GM12878 (cell line): ENCODE data around the gene LRRC2. TPM values are rescaled to one million over a fixed set of nuclear protein-coding genes. Genes with fewer than 3 reads are reported as not detected.

Experiments
- ATAC-seq: fragments of 200-7000 bp; cut with Tn5 transposase; 3 replicates; pipeline ENCODE4 v1.9.1; 2020; ENCODE audit warnings: mild to moderate bottlenecking, moderate library complexity
- BruUV-seq: library from RNA; stranded (reverse); fragments of 400-500 nt; replicated peaks from 2 replicates; lab custom pipeline; 2021; lab: Mats Ljungman, UMichigan
- CTCF ChIA-PET: fragments of 300-600 bp; sonication (Branson Sonifier 250); formaldehyde crosslinking; extraction: SDS; loops from one replicate; lab custom pipeline; 2021; ENCODE audit warnings: inconsistent platforms; lab: Yijun Ruan, JAX
- POLR2A ChIA-PET: fragments of 350-600 bp; formaldehyde crosslinking; extraction: SDS; loops from one replicate; lab custom pipeline; 2021; ENCODE audit warnings: inconsistent platforms; lab: Charles Lee
- RAD21 ChIA-PET: fragments of 300-600 bp; sonication (Branson Sonifier 250); formaldehyde crosslinking; loops from one replicate; lab custom pipeline; 2023; ENCODE audit warnings: antibody characterized with exemption; ENCODE audit not compliant: unreplicated experiment; lab: Charles Lee
- SMC1A ChIA-PET: fragments of 300-600 bp; sonication (Branson Sonifier 250); formaldehyde crosslinking; loops from one replicate; lab custom pipeline; 2023; ENCODE audit not compliant: unreplicated experiment, uncharacterized antibody; lab: Charles Lee
- DNase-seq: peaks from one replicate; pipeline ENCODE4 v3.0.0-alpha.2; 2011; ENCODE audit warnings: low read depth, low spot score
- FAIRE-seq: peaks from 3 replicates; lab custom pipeline; 2011; peaks lifted over from hg19 to GRCh38; lab: Jason Lieb, UNC
- H2AFZ ChIP-seq: 2 replicates; pipeline ENCODE4 v1.6.0; 2011; ENCODE audit warnings: low read depth, low read length, control low read depth; ENCODE audit not compliant: control insufficient read depth
- H3K27ac ChIP-seq: 2 replicates; pipeline ENCODE4 v1.5.1; 2011; ENCODE audit warnings: control low read depth; ENCODE audit not compliant: control insufficient read depth, insufficient read depth
- H3K27me3 ChIP-seq, 2 experiments: replicated peaks in 1 of 2; 2 replicates each; pipeline versions ENCODE4 v1.6.0 to v1.6.1; 2011; ENCODE audit warnings: low read length in 1 of 2; ENCODE audit not compliant: control insufficient read depth in 2 of 2, insufficient read depth in 2 of 2
- H3K36me3 ChIP-seq, 2 experiments: 2 replicates each; pipeline ENCODE4 v1.5.1; 2011; ENCODE audit warnings: low read length in 1 of 2; ENCODE audit not compliant: control insufficient read depth in 2 of 2, insufficient read depth in 2 of 2
- H3K4me1 ChIP-seq: 2 replicates; pipeline ENCODE4 v1.6.1; 2011; ENCODE audit warnings: mild to moderate bottlenecking, low read length, moderate library complexity, mixed read lengths; ENCODE audit not compliant: control insufficient read depth, insufficient read depth
- H3K4me2 ChIP-seq: 2 replicates; pipeline ENCODE4 v1.6.0; 2011; ENCODE audit warnings: control low read depth; ENCODE audit not compliant: control insufficient read depth, insufficient read depth
- H3K4me3 ChIP-seq: fragments of 200-600 bp; sonication (generic); 2 replicates; pipeline ENCODE4 v1.5.1; 2016
- H3K79me2 ChIP-seq: 2 replicates; pipeline ENCODE4 v1.6.0; 2011; ENCODE audit warnings: low read length; ENCODE audit not compliant: control insufficient read depth, insufficient read depth
- H3K9ac ChIP-seq: 2 replicates; pipeline ENCODE4 v1.8.0; 2011; ENCODE audit warnings: low read length, control low read depth, mixed read lengths; ENCODE audit not compliant: control insufficient read depth, insufficient read depth
- H3K9me3 ChIP-seq: replicated peaks from 3 replicates; pipeline ENCODE4 v1.5.1; 2011; ENCODE audit warnings: mild to moderate bottlenecking, low read length; ENCODE audit not compliant: control insufficient read depth, insufficient read depth
- H4K20me1 ChIP-seq: 2 replicates; pipeline ENCODE4 v1.6.0; 2011; ENCODE audit not compliant: control insufficient read depth, insufficient read depth
- BMI1 ChIP-seq: fragments of 450-650 bp; IDR thresholded peaks from 2 replicates; pipeline ENCODE4 v1.6.1; 2016; ENCODE audit warnings: mild to moderate bottlenecking, moderate library complexity, borderline replicate concordance
- GATAD2B ChIP-seq: fragments of 450-650 bp; conservative IDR thresholded peaks from 2 replicates; pipeline ENCODE4 v1.6.1; 2017; ENCODE audit warnings: low read depth, mild to moderate bottlenecking, moderate library complexity
- HDAC6 ChIP-seq: fragments of 200-600 bp; sonication (generic); IDR thresholded peaks from one replicate; pipeline ENCODE4 v1.8.0; 2017; ENCODE audit warnings: antibody characterized with exemption; ENCODE audit not compliant: unreplicated experiment
- HDGF ChIP-seq: fragments of 450-650 bp; IDR thresholded peaks from 2 replicates; pipeline ENCODE4 v1.6.1; 2016; ENCODE audit warnings: antibody characterized with exemption
- NR2C1 ChIP-seq: fragments of 450-650 bp; IDR thresholded peaks from 2 replicates; pipeline ENCODE4 v1.6.1; 2017; ENCODE audit warnings: antibody characterized with exemption, mild to moderate bottlenecking, moderate library complexity
- NR2F1 ChIP-seq: fragments of 450-650 bp; conservative IDR thresholded peaks from 2 replicates; pipeline ENCODE4 v1.6.1; 2017; ENCODE audit warnings: mild to moderate bottlenecking
- RBBP5 ChIP-seq: fragments of 200-600 bp; sonication (generic); conservative IDR thresholded peaks from 2 replicates; pipeline ENCODE4 v1.6.1; 2016
- RUNX3 ChIP-seq: IDR thresholded peaks from 2 replicates; pipeline ENCODE4 v1.6.1; 2012; ENCODE audit warnings: low read length, inconsistent platforms
- YBX1 ChIP-seq: fragments of 450-650 bp; IDR thresholded peaks from 2 replicates; pipeline ENCODE4 v1.6.1; 2016; ENCODE audit warnings: antibody characterized with exemption
- WGBS: methylation state at CpG from one replicate; pipeline ENCODE4 v1.1.6; 2016; ENCODE audit warnings: low lambda C conversion rate; ENCODE audit not compliant: insufficient replicate concordance, insufficient coverage; ENCODE audit errors: missing lambda C conversion rate; 5-methylcytosine and 5-hydroxymethylcytosine counted together
- in situ Hi-C: fragments of 300-500 bp; cut with MboI; formaldehyde crosslinking; loops from 9 replicates; pipeline ENCODE4 v1.14.3; 2018; ENCODE audit warnings: mixed read lengths
- intact Hi-C: fragments of 100-400 bp; cut with micrococcal nuclease; formaldehyde crosslinking; loops from one replicate; pipeline ENCODE4 v1.14.2; 2022; ENCODE audit not compliant: unreplicated experiment
- polyA plus RNA-seq, 11 experiments: library from polyadenylated mRNA; depleted of rRNA in 4 of 11; unstranded in 6 of 11; stranded (reverse) in 5 of 11; fragments of >200 nt; fragmentation: Nextera tagmentation in 4 of 11; fragmentation: Illumina TruSeq in 1 of 11; extraction: Ambion mirVana in 4 of 11; extraction: Trizol in 1 of 11; gene quantifications; 1 replicate in 1 of 11; 2 replicates in 10 of 11; pipeline versions ENCODE4 v1.2.1 to v1.2.3, GENCODE V29; 2011 to 2016; ENCODE audit warnings: inconsistent platforms in 2 of 11, missing spikeins in 2 of 11, low read depth in 1 of 11
- total RNA-seq, 4 experiments: library from RNA; depleted of rRNA in 3 of 4; stranded (reverse); fragments of >200 nt in 3 of 4; fragmentation: Illumina TruSeq in 1 of 4; extraction: Trizol in 1 of 4; gene quantifications; 2 replicates each; pipeline versions ENCODE4 v1.2.1 to v1.2.3, GENCODE V29; 2013 to 2021
- TF ChIP-seq, protein P1 (sequence below): fragments of 450-650 bp; IDR thresholded peaks from 2 replicates; pipeline ENCODE4 v1.6.1; 2017; ENCODE audit warnings: mild to moderate bottlenecking, low read depth, inconsistent platforms; ENCODE audit not compliant: poor library complexity, severe bottlenecking

LRRC2 gene
- total and polyA plus RNA-seq, 10 of the 15 experiments (the other 5 are each of a cell fraction or from before 2014, with no cell fraction given) = not detected

DNA sequence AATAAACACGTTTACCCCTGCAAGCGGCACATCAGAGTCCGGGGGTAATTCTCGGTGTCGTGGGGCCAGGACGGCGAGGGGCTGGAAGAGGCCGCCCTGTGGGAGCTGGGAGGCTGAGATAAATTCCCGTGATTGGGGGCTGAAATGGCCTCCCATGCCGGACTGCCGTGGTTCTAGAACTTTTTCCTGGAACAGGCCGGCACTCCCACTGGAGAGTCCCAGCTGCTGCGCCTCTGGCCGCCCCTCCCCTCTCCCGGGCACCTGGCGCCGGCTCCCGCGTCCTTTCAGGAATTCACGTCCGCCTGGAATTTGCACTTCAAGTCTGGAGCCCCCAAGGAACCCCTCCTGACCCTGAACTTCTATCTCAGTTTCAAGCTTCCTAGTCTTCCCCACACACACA lies 10.8 kb upstream of the LRRC2 start:
- SMC1A ChIA-PET = no interaction called here
- Histone ChIP-seq H3K36me3 (no peaks in the 10 kb centered on the region), H3K9ac (no peak overlapping the region), H3K4me2 (no peak overlapping the region), H3K27me3 (peaks cover 0 to 3% of the 10 kb centered on the region in 2 experiments; a peak in 2 of 4 replicates), H2AFZ (no peak overlapping the region), H4K20me1 (no peaks in the 10 kb centered on the region), H3K4me3 (no peak overlapping the region), H3K9me3 (no peaks in the 10 kb centered on the region), H3K4me1 (no peaks in the 10 kb centered on the region), H3K79me2 (no peaks in the 10 kb centered on the region), H3K27ac (no peak overlapping the region)
- WGBS = 44% methylated on average over 21 of the region's 21 CpGs
- intact Hi-C loops = no loop called here
- TF ChIP-seq HDAC6 (no peak), GATAD2B (no peak), NR2F1 (no peak), NR2C1 (no peak), RBBP5 (no peak), HDGF (no peak), BMI1 (no peak), YBX1 (no peak), RUNX3 (no peak)
- TF ChIP-seq, protein P1, sequence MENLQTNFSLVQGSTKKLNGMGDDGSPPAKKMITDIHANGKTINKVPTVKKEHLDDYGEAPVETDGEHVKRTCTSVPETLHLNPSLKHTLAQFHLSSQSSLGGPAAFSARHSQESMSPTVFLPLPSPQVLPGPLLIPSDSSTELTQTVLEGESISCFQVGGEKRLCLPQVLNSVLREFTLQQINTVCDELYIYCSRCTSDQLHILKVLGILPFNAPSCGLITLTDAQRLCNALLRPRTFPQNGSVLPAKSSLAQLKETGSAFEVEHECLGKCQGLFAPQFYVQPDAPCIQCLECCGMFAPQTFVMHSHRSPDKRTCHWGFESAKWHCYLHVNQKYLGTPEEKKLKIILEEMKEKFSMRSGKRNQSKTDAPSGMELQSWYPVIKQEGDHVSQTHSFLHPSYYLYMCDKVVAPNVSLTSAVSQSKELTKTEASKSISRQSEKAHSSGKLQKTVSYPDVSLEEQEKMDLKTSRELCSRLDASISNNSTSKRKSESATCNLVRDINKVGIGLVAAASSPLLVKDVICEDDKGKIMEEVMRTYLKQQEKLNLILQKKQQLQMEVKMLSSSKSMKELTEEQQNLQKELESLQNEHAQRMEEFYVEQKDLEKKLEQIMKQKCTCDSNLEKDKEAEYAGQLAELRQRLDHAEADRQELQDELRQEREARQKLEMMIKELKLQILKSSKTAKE = no peak
- CTCF ChIA-PET = no interaction called here
- in situ Hi-C loops = no loop called here
- no TSS peak for BruUV-seq
- FAIRE-seq (no peak), ATAC-seq (no peak), DNase-seq (no peak)
- POLR2A ChIA-PET = no interaction called here
- RAD21 ChIA-PET = no interaction called here
